Calu3 (cell line): ENCODE measurements around the gene RSPH4A. TPM values are rescaled to one million over a fixed set of nuclear protein-coding genes. Genes with fewer than 3 reads are reported as not detected.
A peak's percentile ranks its signal among the peaks of the same experiment; 100 is the strongest.

ENCODE experiments used
- BruUV-seq: library from RNA; stranded (reverse); fragments of 400-500 nt; replicated peaks from 2 replicates; lab custom pipeline; 2021; lab: Mats Ljungman, UMichigan
- CTCF ChIA-PET: fragments of 300-600 bp; sonication (Branson Sonifier 250); formaldehyde crosslinking; loops from one replicate; lab custom pipeline; 2022; ENCODE audit warnings: antibody characterized with exemption; lab: Charles Lee
- DNase-seq: peaks from one replicate; pipeline ENCODE4 v3.0.0; 2022
- H3K27ac Mint-ChIP-seq: one replicate; pipeline ENCODE4 v1.8.0; 2022; ENCODE audit warnings: mixed read lengths; ENCODE audit not compliant: unreplicated experiment
- H3K27me3 Mint-ChIP-seq: one replicate; pipeline ENCODE4 v1.8.0; 2022; ENCODE audit warnings: mixed read lengths; ENCODE audit not compliant: unreplicated experiment
- H3K36me3 Mint-ChIP-seq: one replicate; pipeline ENCODE4 v1.8.0; 2022; ENCODE audit warnings: mild to moderate bottlenecking, moderate library complexity, mixed read lengths; ENCODE audit not compliant: insufficient read depth, unreplicated experiment
- H3K4me1 Mint-ChIP-seq: one replicate; pipeline ENCODE4 v1.8.0; 2022; ENCODE audit warnings: mild to moderate bottlenecking, low read depth, mixed read lengths; ENCODE audit not compliant: unreplicated experiment
- H3K4me3 Mint-ChIP-seq: one replicate; pipeline ENCODE4 v1.8.0; 2022; ENCODE audit warnings: mild to moderate bottlenecking, low read depth, moderate library complexity, mixed read lengths; ENCODE audit not compliant: unreplicated experiment
- H3K9me3 Mint-ChIP-seq: one replicate; pipeline ENCODE4 v1.8.0; 2022; ENCODE audit warnings: low read depth, mixed read lengths; ENCODE audit not compliant: unreplicated experiment
- CTCF ChIP-seq: fragments of 200-600 bp; IDR thresholded peaks from one replicate; pipeline ENCODE4 v1.8.0; 2022; ENCODE audit warnings: antibody characterized with exemption; ENCODE audit not compliant: unreplicated experiment
- intact Hi-C: fragments of 100-400 bp; cut with micrococcal nuclease; formaldehyde crosslinking; loops from one replicate; pipeline ENCODE4 v1.10.0; 2022; ENCODE audit not compliant: unreplicated experiment
- total RNA-seq: library from RNA; stranded (reverse); gene quantifications from 2 replicates; pipeline ENCODE4 v1.2.3, GENCODE V29; 2022

Gene RSPH4A
- total RNA-seq, 1 experiment from 2014 or later: 0.21 TPM

GRCh38 chr6:116667623-116668022 is 51.3 kb downstream of the RSPH4A start:
- no TSS peak for BruUV-seq
- TF ChIP-seq CTCF: no peak
- Mint-ChIP-seq H3K27ac (peak overlapping the region; percentile 91), H3K9me3 (no peaks in the 10 kb centered on the region), H3K4me1 (peaks cover 31% of the 10 kb centered on the region), H3K27me3 (no peaks in the 10 kb centered on the region), H3K4me3 (peak overlapping the region; percentile 90), H3K36me3 (peaks cover 22% of the 10 kb centered on the region)
- CTCF ChIA-PET: no interaction called here
- intact Hi-C loops: no loop called here
- DNase-seq: no peak

- Mint-ChIP-seq H3K36me3 (peaks cover 17% of the 10 kb centered on the region), H3K27me3 (no peaks in the 10 kb centered on the region), H3K4me1 (peaks cover 17% of the 10 kb centered on the region), H3K27ac (no peak overlapping the region), H3K4me3 (no peak overlapping the region), H3K9me3 (no peaks in the 10 kb centered on the region)
- no peak for TF ChIP-seq CTCF
- BruUV-seq: no TSS peak
- CTCF ChIA-PET: no interaction called here
- DNase-seq: no peak
- intact Hi-C loops: no loop called here
Measured at GRCh38 chr6:116672306-116672705, 56.0 kb downstream of the RSPH4A start.

GRCh38 chr6:116676021-116676420 is 59.7 kb downstream of the RSPH4A start:
- Mint-ChIP-seq H3K4me3 (no peak overlapping the region), H3K36me3 (peaks cover 10% of the 10 kb centered on the region), H3K27me3 (no peaks in the 10 kb centered on the region), H3K4me1 (peaks cover 18% of the 10 kb centered on the region), H3K27ac (no peak overlapping the region), H3K9me3 (no peaks in the 10 kb centered on the region)
- no peak for DNase-seq
- no TSS peak for BruUV-seq
- intact Hi-C loops: no loop called here
- no peak for TF ChIP-seq CTCF
- CTCF ChIA-PET: no interaction called here

GRCh38 chr6:116680880-116681672 is 64.8 kb downstream of the RSPH4A start, which contains the start of gene KPNA5:
Gene KPNA5 (plus strand): TSS chr6:116681211. CDS start chr6:116681335, 124 bp downstream.
- H3K4me1 Mint-ChIP-seq: peaks cover 9% of the 10 kb centered on the region
- peaks cover 25% of the 10 kb centered on the region for H3K36me3 Mint-ChIP-seq
- intact Hi-C loops: no loop called here
- peak; percentile 91 for DNase-seq
- BruUV-seq: no TSS peak
- H3K4me3 Mint-ChIP-seq: peak within 1 kb of the TSS; percentile 90
- peak within 1 kb of the TSS; percentile 74 for H3K27ac Mint-ChIP-seq
- H3K27me3 Mint-ChIP-seq: no peaks in the 10 kb centered on the region
- H3K9me3 Mint-ChIP-seq: no peaks in the 10 kb centered on the region
- TF ChIP-seq CTCF: no peak
- CTCF ChIA-PET: no interaction called here
